ENCODE data around the gene CSF3.
"Not testable (repeated sequence)": the region's sequence is repeated elsewhere in the genome, so short reads cannot be mapped to it uniquely, and the experiment has no call there.

Gene CSF3

GRCh38 chr17:39999067-39999466 is 16.2 kb upstream of the CSF3 start:
- DNase-seq: no peak

DNA sequence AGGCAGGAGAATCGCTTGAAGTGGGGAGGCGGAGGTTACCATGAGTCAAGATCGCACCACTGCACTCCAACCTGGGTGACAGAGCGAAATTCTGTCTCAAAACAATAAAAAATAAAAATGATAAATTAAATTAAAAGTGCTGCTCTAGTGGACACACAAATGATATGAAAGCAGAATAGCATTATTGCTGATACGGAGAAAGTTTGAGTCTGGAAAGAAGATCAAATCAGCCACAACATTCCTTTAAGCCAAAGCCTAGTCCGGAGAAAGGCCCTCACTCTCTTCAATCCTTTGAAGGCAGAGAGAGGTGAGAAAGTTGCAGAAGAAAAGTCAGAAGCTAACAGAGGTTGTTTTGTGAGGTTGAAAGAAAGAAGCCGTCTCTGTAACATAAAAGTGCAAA is 15.1 kb upstream of the CSF3 start:
- DNase-seq: no peak

DNA sequence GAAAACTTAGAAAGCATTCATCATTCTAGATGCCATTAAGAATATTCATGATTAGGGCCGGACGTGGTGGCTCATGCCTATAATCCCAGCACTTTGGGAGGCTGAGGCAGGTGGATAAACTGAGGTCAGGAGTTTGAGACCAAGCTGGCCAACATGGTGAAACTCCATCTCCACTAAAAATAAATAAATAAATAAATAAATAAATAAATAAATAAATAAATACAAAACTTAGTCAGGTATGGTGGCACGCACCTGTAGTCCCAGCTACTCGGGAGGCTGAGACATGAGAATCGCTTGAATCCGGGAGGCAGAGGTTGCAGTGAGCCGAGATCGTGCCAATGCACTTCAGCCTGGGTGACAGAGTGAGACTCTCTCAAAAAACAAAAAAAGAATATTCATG is 13.9 kb upstream of the CSF3 start:
- DNase-seq: not testable (repeated sequence)

DNA sequence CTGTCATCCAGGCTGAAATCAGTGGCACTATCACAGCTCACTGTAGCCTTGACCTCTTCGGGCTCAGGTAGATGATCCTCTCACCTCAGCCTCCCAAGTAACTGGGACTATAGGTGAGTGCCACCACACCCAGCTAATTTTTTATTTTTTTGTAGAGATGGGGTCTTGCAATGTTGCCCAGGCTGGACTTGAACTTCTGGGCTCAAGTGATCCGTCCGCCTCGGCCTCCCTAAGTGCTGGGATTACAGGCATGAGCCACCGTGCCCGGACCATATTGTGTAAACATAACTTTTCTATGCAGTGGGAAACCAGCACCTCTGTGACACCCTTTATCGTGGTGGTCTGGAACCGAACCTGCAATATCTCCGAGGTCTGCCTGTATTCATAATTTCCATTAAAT is 11.2 kb upstream of the CSF3 start:
- DNase-seq: no peak

GRCh38 chr17:40004712-40005111 is 10.5 kb upstream of the CSF3 start:
- no peak for DNase-seq

GRCh38 chr17:40005520-40005919 is 9.7 kb upstream of the CSF3 start:
- no peak for DNase-seq

DNA sequence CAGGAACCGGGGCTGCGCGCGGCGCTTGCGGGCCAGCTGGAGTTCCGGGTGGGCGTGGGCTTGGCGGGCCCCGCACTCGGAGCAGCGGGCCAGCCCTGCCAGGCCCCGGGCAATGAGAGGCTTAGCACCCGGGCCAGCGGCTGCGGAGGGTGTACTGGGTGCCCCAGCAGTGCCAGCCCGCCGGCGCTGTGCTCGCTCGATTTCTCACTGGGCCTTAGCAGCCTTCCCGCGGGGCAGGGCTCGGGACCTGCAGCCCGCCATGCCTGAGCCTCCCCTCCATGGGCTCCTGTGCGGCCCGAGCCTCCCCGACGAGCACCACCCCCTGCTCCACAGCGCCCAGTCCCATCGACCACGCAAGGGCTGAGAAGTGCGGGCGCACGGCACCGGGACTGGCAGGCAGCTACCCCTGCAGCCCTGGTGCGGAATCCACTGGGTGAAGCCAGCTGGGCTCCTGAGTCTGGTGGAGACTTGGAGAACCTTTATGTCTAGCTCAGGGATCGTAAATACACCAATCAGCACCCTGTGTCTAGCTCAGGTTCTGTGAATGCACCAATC is 4.2 kb upstream of the CSF3 start:
- not testable (repeated sequence) for DNase-seq

- DNase-seq: not testable (repeated sequence)
Observed at GRCh38 chr17:40012017-40012647, 3.1 kb upstream of the CSF3 start.

GRCh38 chr17:40014375-40014980 is 762 bp upstream of the CSF3 start:
- DNase-seq: peak in 1 of 2 donors; percentile 40

DNA sequence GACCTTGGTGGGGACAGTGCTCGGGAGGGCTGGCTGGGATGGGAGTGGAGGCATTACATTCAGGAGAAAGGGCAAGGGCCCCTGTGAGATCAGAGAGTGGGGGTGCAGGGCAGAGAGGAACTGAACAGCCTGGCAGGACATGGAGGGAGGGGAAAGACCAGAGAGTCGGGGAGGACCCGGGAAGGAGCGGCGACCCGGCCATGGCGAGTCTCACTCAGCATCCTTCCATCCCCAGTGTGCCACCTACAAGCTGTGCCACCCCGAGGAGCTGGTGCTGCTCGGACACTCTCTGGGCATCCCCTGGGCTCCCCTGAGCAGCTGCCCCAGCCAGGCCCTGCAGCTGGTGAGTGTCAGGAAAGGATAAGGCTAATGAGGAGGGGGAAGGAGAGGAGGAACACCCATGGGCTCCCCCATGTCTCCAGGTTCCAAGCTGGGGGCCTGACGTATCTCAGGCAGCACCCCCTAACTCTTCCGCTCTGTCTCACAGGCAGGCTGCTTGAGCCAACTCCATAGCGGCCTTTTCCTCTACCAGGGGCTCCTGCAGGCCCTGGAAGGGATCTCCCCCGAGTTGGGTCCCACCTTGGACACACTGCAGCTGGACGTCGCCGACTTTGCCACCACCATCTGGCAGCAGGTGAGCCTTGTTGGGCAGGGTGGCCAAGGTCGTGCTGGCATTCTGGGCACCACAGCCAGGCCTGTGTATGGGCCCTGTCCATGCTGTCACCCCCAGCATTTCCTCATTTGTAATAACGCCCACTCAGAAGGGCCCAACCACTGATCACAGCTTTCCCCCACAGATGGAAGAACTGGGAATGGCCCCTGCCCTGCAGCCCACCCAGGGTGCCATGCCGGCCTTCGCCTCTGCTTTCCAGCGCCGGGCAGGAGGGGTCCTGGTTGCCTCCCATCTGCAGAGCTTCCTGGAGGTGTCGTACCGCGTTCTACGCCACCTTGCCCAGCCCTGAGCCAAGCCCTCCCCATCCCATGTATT is 1.1 kb downstream of the CSF3 start:
- DNase-seq: peak in 1 of 2 donors; percentile 28

GRCh38 chr17:40017422-40018080 is 2.3 kb downstream of the CSF3 start:
- no peak for DNase-seq

DNA sequence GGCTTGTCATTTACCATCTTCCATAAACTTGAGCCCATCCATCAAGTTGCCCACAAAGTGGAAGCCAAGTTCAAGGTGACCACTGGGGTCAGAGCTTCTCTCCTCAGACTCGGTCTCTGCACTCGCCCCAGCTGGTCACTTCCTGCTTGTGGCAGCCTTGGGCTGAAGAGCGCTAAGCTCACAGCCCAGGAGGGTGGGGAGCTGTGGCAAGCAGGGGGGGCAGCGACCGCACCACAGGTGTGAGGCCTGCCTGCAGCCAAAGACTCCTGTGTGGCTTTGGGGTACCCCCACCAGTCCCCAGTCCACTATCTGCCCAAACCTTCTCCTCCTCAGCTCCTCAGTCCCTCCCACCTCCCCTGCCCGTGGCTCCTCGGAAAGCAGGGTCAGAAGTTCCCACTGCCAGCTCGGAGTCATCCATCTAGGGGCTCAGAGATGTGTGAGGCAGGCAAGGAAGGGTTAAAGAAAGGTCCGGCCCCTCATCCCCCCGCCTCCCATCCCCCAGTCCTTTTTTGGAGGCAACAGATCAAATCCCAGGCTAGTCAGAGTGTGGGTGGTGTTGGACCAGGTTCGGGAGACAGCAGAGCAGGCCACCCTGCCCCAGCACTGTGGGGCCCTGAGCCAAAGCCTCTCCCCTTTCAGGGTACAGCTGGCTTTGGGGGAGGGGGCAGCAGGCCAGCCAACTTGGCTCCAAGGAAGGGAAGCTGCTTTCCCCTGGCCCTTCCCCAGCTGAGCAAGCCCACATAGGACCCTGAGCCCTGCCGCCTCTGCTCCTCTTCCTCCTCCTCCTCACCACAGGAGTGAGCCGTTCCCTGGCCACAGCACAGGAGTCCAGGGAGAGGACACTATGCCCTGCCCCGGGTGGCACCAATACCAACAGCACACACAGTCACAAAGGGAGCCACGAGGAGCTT is 3.2 kb downstream of the CSF3 start:
- DNase-seq: no peak

- DNase-seq: no peak
Observed at GRCh38 chr17:40019140-40019991, 4.1 kb downstream of the CSF3 start.

GRCh38 chr17:40020146-40020545 is 4.9 kb downstream of the CSF3 start:
- no peak for DNase-seq

DNA sequence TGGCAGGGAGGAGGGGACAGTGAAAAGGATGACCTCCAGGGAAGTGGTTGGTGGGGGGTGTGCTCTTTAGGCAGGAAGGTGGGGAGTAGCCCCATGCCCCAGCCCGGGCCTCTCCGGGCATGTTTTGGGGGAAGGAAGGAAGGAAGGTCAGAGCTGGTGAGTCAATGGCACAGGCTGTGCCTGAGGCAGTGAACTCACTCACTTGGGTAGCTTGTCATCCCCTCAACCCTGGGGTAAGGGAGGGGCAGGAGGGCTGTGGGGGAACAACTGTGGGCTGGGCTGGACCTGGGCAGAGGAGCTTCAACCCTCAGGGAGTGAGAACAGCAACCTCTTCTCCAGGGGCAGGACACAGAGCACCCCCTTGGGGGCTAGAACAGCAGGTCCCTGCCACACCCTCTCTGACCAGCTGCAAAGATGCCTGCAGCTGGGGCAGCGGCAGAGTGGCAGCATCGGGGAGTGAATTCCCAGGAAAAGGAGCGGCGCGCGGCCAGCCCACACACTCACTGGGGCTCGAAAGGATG is 6.3 kb downstream of the CSF3 start:
- DNase-seq: no peak

GRCh38 chr17:40022497-40022896 is 7.3 kb downstream of the CSF3 start:
- DNase-seq: no peak

- no peak for DNase-seq
Observed at GRCh38 chr17:40022961-40023541, 7.8 kb downstream of the CSF3 start.

GRCh38 chr17:40023590-40024292 is 8.5 kb downstream of the CSF3 start:
- no peak for DNase-seq

DNA sequence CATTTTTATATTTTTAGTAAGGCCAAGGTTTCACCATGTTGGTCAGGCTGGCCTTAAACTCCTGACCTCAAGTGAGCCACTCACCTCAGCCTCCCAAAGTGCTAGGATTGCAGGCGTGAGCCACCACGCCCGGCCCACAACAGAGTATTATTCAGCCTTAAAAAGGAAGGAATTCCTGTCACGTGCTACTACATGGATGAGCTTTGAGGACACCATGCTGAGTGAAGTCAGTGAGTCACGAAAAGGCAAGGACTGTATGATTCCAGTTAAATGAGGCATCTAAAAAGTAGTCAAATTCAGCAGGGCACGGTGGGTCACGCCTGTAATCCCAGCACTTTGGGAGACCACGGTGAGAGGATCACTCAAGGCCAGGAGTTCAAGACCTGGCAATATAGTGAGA is 9.7 kb downstream of the CSF3 start:
- no peak for DNase-seq

All from inflammatory macrophage treated with lipopolysaccharide for 1 hour (primary cell).